HEK293 (cell line): Measurements from ENCODE around the gene IGF2BP2.

Experiments used
- CTCF ChIA-PET: fragments of 350-600 bp; formaldehyde crosslinking; extraction: SDS; loops from one replicate; lab custom pipeline; 2021; ENCODE audit warnings: antibody characterized with exemption; lab: Yijun Ruan, JAX
- POLR2A ChIA-PET: fragments of 300-600 bp; formaldehyde crosslinking; extraction: SDS; loops from one replicate; lab custom pipeline; 2020; ENCODE audit warnings: antibody characterized with exemption, inconsistent platforms; lab: Yijun Ruan, JAX
- H3K27ac ChIP-seq: fragments of 200-500 bp; sonication (Bioruptor generic); 2 replicates; pipeline ENCODE4 v1.5.1; 2014; ENCODE audit warnings: low read depth, low read length, control low read depth, inconsistent platforms; ENCODE audit errors: extremely low read depth
- H3K36me3 ChIP-seq, 2 experiments: fragments of 200-500 bp in 1 of 2; sonication (Bioruptor generic) in 1 of 2; 1 replicate in 1 of 2; 2 replicates in 1 of 2; pipeline ENCODE4 v1.5.1; 2014 to 2017; ENCODE audit warnings: inconsistent platforms in 2 of 2, low read length in 2 of 2; ENCODE audit not compliant: control insufficient read depth in 2 of 2, insufficient read depth in 1 of 2
- H3K4me1 ChIP-seq: fragments of 200-500 bp; sonication (Bioruptor generic); 2 replicates; pipeline ENCODE4 v1.5.1; 2014; ENCODE audit warnings: mild to moderate bottlenecking, low read length, inconsistent platforms; ENCODE audit not compliant: control insufficient read depth, insufficient read depth
- H3K4me3 ChIP-seq: 2 replicates; pipeline ENCODE4 v1.5.1; 2011; ENCODE audit warnings: low read depth, mild to moderate bottlenecking, control low read depth, low read length, moderate library complexity
- H3K9me3 ChIP-seq: fragments of 200-500 bp; sonication (Bioruptor generic); 2 replicates; pipeline ENCODE4 v1.5.1; 2014; ENCODE audit warnings: low read depth, low read length, inconsistent platforms; ENCODE audit not compliant: control insufficient read depth, insufficient read depth
- BCL11A ChIP-seq: fragments of 450-650 bp; formaldehyde crosslinking; IDR thresholded peaks from 2 replicates; pipeline ENCODE4 v1.5.1; 2016; ENCODE audit warnings: low read depth, missing biosample characterization, missing genetic modification characterization
- KLF8 ChIP-seq: fragments of 450-650 bp; formaldehyde crosslinking; IDR thresholded peaks from 2 replicates; pipeline ENCODE4 v1.5.1; 2016; ENCODE audit warnings: missing biosample characterization, missing genetic modification characterization
- WT1 ChIP-seq: fragments of 450-650 bp; formaldehyde crosslinking; IDR thresholded peaks from 2 replicates; pipeline ENCODE4 v1.5.1; 2016; ENCODE audit warnings: missing biosample characterization, missing genetic modification characterization
- YY1 ChIP-seq: fragments of 450-650 bp; formaldehyde crosslinking; IDR thresholded peaks from 2 replicates; pipeline ENCODE4 v1.5.1; 2018; ENCODE audit warnings: missing biosample characterization, missing genetic modification characterization
- ZBTB8A ChIP-seq: fragments of 450-650 bp; formaldehyde crosslinking; IDR thresholded peaks from 2 replicates; pipeline ENCODE4 v1.5.1; 2016; ENCODE audit warnings: missing biosample characterization, missing genetic modification characterization
- ZFP41 ChIP-seq: fragments of 450-650 bp; formaldehyde crosslinking; IDR thresholded peaks from 2 replicates; pipeline ENCODE4 v1.5.1; 2016; ENCODE audit warnings: missing biosample characterization, missing genetic modification characterization, borderline replicate concordance
- ZIC2 ChIP-seq: fragments of 450-650 bp; formaldehyde crosslinking; IDR thresholded peaks from 2 replicates; pipeline ENCODE4 v1.5.1; 2016; ENCODE audit warnings: missing biosample characterization, missing genetic modification characterization
- ZNF169 ChIP-seq: fragments of 450-650 bp; formaldehyde crosslinking; IDR thresholded peaks from 2 replicates; pipeline ENCODE4 v1.5.1; 2016; ENCODE audit warnings: missing biosample characterization, missing genetic modification characterization
- ZNF175 ChIP-seq: fragments of 450-650 bp; formaldehyde crosslinking; IDR thresholded peaks from 2 replicates; pipeline ENCODE4 v1.5.1; 2016; ENCODE audit warnings: missing biosample characterization, missing genetic modification characterization
- ZNF433 ChIP-seq: fragments of 450-650 bp; formaldehyde crosslinking; IDR thresholded peaks from 2 replicates; pipeline ENCODE4 v1.5.1; 2016; ENCODE audit warnings: missing biosample characterization, missing genetic modification characterization, low read depth
- ZNF530 ChIP-seq: fragments of 450-650 bp; formaldehyde crosslinking; IDR thresholded peaks from 2 replicates; pipeline ENCODE4 v1.5.1; 2016; ENCODE audit warnings: low read depth, missing biosample characterization, missing genetic modification characterization
- ZNF596 ChIP-seq: fragments of 450-650 bp; IDR thresholded peaks from 2 replicates; pipeline ENCODE4 v1.5.0; 2018; ENCODE audit warnings: missing biosample characterization, mild to moderate bottlenecking, missing genetic modification characterization, moderate library complexity
- ZNF658 ChIP-seq: fragments of 450-650 bp; formaldehyde crosslinking; IDR thresholded peaks from 2 replicates; pipeline ENCODE4; 2016; ENCODE audit warnings: missing biosample characterization, missing genetic modification characterization
- ZNF837 ChIP-seq: fragments of 450-650 bp; formaldehyde crosslinking; IDR thresholded peaks from 2 replicates; pipeline ENCODE4 v1.5.1; 2016; ENCODE audit warnings: missing biosample characterization, missing genetic modification characterization
- ZNF843 ChIP-seq: fragments of 450-650 bp; formaldehyde crosslinking; IDR thresholded peaks from 2 replicates; pipeline ENCODE4 v1.5.1; 2016; ENCODE audit warnings: missing biosample characterization, missing genetic modification characterization
- TF ChIP-seq, protein P1 (sequence below): fragments of 450-650 bp; formaldehyde crosslinking; IDR thresholded peaks from 2 replicates; pipeline ENCODE4 v1.5.1; 2016; ENCODE audit warnings: missing biosample characterization, missing genetic modification characterization
- TF ChIP-seq, protein P2 (sequence below): fragments of 450-650 bp; IDR thresholded peaks from 2 replicates; pipeline ENCODE4 v1.5.1; 2018; ENCODE audit warnings: missing biosample characterization, mild to moderate bottlenecking, missing genetic modification characterization

The IGF2BP2 gene

DNA sequence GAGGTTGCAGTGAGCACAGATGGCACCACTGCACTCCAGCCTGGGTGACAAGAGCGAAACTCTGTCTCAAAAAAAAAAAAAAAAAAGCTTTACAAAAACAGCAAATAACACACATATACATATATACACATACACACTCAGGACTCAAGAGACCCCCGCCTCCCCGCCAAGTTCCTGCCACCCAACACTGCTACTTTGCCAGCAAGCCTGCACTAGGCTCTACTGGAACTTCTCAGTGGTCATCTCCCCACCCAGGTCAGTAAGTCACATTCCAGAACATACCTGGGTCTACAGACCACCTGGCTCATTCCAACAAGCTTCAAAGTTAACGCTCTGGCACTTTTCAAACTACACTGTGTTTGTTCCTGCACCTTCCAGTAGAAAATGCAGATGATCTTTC, 176.4 kb downstream of the IGF2BP2 start:
- no peak for TF ChIP-seq WT1 (tag by site-specific recombination)
- H3K4me1 ChIP-seq, result no peaks in the 10 kb centered on the region
- CTCF ChIA-PET, result interaction anchor here (1.2 kb wide), 1 partner anchor 12 kb away, joined by 10 read pairs; no protein-coding TSS in a partner anchor
- no peaks in the 10 kb centered on the region for H3K9me3 ChIP-seq
- no peak overlapping the region for H3K27ac ChIP-seq
- H3K36me3 ChIP-seq, result peaks cover 0 to 75% of the 10 kb centered on the region in 2 experiments; a peak in 2 of 3 replicates
- POLR2A ChIA-PET, result no interaction called here
- H3K4me3 ChIP-seq, result no peak overlapping the region

DNA sequence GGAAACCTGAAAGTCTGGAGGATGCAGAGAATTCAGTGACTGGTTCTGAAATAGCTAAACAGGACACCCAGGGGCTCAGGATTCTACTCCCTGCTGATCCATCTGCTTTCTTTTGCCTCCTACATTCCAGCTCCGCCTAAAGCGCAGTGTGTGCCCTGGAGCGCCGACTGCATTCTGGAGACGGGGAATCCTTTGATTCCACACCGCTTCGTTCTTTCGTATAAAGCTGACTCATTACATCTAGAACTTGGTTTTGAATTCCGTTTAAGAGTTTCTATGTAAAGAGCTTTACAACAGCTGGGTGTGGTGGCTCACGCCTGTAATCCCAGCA, 177.0 kb downstream of the IGF2BP2 start:
- POLR2A ChIA-PET, result no interaction called here
- no peak overlapping the region for H3K27ac ChIP-seq
- peaks cover 0 to 74% of the 10 kb centered on the region in 2 experiments; a peak in 2 of 3 replicates for H3K36me3 ChIP-seq
- H3K4me3 ChIP-seq, result no peak overlapping the region
- TF ChIP-seq, protein P1, sequence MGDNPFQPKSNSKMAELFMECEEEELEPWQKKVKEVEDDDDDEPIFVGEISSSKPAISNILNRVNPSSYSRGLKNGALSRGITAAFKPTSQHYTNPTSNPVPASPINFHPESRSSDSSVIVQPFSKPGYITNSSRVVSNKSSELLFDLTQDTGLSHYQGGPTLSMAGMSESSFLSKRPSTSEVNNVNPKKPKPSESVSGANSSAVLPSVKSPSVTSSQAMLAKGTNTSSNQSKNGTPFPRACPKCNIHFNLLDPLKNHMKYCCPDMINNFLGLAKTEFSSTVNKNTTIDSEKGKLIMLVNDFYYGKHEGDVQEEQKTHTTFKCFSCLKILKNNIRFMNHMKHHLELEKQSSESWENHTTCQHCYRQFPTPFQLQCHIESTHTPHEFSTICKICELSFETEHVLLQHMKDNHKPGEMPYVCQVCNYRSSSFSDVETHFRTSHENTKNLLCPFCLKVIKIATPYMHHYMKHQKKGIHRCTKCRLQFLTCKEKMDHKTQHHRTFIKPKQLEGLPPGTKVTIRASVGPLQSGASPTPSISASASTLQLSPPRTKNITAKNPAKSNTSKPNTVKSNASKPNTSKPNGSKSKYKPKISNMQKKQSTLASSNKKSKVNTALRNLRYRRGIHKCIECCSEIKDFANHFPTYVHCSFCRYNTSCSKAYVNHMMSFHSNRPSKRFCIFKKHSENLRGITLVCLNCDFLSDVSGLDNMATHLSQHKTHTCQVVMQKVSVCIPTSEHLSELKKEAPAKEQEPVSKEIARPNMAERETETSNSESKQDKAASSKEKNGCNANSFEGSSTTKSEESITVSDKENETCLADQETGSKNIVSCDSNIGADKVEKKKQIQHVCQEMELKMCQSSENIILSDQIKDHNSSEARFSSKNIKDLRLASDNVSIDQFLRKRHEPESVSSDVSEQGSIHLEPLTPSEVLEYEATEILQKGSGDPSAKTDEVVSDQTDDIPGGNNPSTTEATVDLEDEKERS (tag by site-specific recombination), result no peak
- TF ChIP-seq ZNF530 (no peak), ZNF175 (tag by site-specific recombination) (no peak), ZFP41 (tag by site-specific recombination) (no peak), ZNF843 (tag by site-specific recombination) (no peak), ZNF596 (tag by site-specific recombination) (no peak), ZBTB8A (no peak), ZNF433 (no peak), ZNF837 (tag by site-specific recombination) (no peak), YY1 (no peak), ZNF658 (no peak)
- TF ChIP-seq, protein P2, sequence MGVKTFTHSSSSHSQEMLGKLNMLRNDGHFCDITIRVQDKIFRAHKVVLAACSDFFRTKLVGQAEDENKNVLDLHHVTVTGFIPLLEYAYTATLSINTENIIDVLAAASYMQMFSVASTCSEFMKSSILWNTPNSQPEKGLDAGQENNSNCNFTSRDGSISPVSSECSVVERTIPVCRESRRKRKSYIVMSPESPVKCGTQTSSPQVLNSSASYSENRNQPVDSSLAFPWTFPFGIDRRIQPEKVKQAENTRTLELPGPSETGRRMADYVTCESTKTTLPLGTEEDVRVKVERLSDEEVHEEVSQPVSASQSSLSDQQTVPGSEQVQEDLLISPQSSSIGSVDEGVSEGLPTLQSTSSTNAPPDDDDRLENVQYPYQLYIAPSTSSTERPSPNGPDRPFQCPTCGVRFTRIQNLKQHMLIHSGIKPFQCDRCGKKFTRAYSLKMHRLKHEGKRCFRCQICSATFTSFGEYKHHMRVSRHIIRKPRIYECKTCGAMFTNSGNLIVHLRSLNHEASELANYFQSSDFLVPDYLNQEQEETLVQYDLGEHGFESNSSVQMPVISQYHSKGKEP (tag by site-specific recombination), result no peak
- H3K4me1 ChIP-seq, result no peaks in the 10 kb centered on the region
- CTCF ChIA-PET, result interaction anchor here (1.2 kb wide), 1 partner anchor 12 kb away, joined by 10 read pairs; no protein-coding TSS in a partner anchor
- no peaks in the 10 kb centered on the region for H3K9me3 ChIP-seq

DNA sequence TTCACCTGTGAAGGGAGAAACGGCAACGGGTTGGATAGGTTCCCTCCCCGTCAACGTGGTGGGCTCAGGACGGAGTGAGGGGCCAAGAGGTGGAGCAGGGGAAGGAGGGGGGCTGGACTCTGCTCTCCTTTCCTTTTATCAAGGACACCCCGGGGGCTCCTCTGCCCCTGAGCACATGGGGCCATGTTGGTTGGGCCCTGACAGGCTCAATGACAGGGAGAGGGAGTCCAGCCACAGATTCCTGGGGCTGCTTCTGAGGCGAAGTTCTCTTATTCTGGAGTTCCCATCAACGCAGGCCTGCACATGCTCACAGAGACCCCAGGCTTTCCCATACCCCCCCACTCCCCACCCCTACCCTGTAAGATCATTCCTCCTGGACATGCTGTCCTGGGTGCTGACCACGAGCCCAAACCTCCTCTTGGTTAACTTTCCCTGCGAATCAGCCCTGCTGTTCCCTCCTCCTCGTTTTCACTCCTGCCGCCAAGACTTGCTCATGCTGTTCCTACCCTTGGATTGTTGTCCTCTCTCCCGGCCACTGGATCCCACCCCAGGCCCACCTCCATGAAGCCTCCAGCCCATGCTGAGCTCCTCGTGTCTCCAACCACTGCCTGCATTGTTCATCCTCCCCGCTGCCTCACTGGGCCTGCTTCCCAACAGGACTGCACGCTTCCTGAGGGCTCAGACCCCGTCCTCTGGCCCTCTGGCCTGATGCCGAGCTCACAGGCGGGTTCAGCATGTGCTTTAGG, 177.5 kb downstream of the IGF2BP2 start:
- H3K9me3 ChIP-seq, result no peaks in the 10 kb centered on the region
- POLR2A ChIA-PET, result no interaction called here
- peaks cover 0 to 70% of the 10 kb centered on the region in 2 experiments; a peak in 2 of 3 replicates for H3K36me3 ChIP-seq
- H3K4me3 ChIP-seq, result no peak overlapping the region
- H3K27ac ChIP-seq, result no peak overlapping the region
- no peaks in the 10 kb centered on the region for H3K4me1 ChIP-seq
- TF ChIP-seq KLF8 (tag by site-specific recombination) (no peak), ZIC2 (tag by site-specific recombination) (peak; percentile 21; the same call in 1 of the 2 replicates), BCL11A (tag by site-specific recombination) (no peak), ZNF169 (no peak)
- TF ChIP-seq, all 188 proteins: peak for 1
- CTCF ChIA-PET, result interaction anchor here (1.2 kb wide), 1 partner anchor 13 kb away, joined by 10 read pairs; no protein-coding TSS in a partner anchor
